ENCODE results near the gene ABCC4.

ABCC4 gene

DNA sequence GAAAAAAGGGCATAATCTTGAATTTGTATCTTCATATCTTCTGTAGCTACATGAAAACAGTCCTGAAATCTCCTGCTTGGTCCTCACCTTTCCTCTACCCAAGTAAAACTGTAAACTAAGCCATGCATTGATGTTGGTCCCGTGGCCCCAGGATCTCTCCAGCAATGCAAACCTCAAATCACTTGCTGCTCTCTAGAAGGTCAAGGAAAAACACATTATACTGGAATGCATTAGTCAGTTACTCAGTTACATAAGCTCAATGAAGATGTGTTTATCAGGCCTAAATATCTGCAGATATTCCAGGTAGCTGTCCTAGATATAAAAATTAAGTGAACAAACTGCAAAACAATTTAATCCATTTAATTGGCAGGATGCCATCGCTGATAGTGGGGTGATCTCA is 261.8 kb downstream of the ABCC4 start:
- H3K9me3 ChIP-seq (ENCODE audit: control insufficient read depth, insufficient read depth, low read depth, low read length): no peaks in the 10 kb centered on the region
- no peak overlapping the region for H3K27ac ChIP-seq (ENCODE audit: low read depth, low read length)
- H3K4me1 ChIP-seq (ENCODE audit: control insufficient read depth, insufficient read depth, low read length): peaks cover 5% of the 10 kb centered on the region; the same call in 1 of the 2 replicates
- H3K9ac ChIP-seq (ENCODE audit: low read length): no peak overlapping the region
- H3K27me3 ChIP-seq (ENCODE audit: control insufficient read depth, insufficient read depth, low read length): no peaks in the 10 kb centered on the region
- no peak overlapping the region for H3K4me3 ChIP-seq (ENCODE audit: low read depth, low read length)
- H3K36me3 ChIP-seq (ENCODE audit: control insufficient read depth, insufficient read depth, low read length): no peaks in the 10 kb centered on the region

DNA sequence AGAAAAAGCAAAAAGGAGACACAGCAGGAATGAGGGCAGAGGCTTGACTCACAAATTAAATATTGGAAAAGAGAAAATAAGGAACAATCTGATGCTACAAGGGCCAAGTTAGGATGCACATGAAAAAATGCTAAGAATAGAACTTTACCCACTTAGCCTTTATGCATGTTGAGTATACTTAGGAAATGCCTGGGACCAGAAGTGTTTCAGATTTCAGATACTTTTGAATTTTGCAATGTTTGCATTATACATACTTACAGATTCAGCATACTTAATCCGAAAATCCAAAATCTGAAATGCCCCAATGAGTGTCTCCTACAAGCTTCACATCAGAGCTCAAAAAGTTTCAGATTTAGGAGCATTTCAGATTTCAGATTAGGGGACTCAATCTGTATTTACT is 262.3 kb downstream of the ABCC4 start:
- Histone ChIP-seq H3K36me3 (ENCODE audit: control insufficient read depth, insufficient read depth, low read length) (no peaks in the 10 kb centered on the region), H3K27me3 (ENCODE audit: control insufficient read depth, insufficient read depth, low read length) (no peaks in the 10 kb centered on the region), H3K4me1 (ENCODE audit: control insufficient read depth, insufficient read depth, low read length) (peaks cover 5% of the 10 kb centered on the region; the same call in 1 of the 2 replicates), H3K4me3 (ENCODE audit: low read depth, low read length) (no peak overlapping the region), H3K9ac (ENCODE audit: low read length) (no peak overlapping the region), H3K27ac (ENCODE audit: low read depth, low read length) (no peak overlapping the region), H3K9me3 (ENCODE audit: control insufficient read depth, insufficient read depth, low read depth, low read length) (no peaks in the 10 kb centered on the region)

DNA sequence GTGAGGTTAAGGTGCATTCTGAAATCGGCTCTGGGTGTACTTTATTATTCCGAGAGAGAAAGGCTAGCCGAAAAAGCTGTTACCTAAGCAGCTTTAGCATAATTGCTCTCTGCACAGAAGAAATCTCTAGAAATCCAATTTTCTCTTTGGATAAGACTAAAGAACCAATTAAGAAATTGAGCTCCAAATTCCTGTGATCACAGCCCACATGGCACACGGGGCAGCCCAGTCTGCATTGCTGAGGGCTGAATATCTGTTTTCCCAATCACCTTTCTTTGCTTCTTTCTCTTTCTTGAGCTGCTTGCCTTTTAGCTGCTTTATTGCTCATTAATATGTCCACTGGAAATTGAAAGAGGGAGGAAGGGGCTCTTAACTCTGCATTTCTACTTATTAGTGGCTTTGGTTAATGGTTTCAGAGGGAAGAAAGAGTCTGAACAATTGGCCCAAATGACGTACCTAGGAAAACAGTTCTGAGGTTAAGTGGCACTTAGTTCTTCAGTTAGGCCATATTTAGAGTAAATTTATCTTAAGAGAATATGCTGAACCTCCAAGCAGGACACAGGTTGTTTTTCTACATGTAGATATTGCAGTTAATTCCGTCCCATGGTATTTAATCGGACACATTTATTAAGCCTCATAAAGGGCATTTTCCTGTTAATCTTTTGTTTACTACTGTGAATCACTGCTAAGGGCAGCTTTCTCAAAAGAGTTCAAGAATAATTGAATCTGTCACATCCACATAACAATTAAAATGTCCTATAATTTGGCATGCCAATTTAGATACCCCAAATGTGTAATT is 265.7 kb downstream of the ABCC4 start:
- no peaks in the 10 kb centered on the region for H3K36me3 ChIP-seq (ENCODE audit: control insufficient read depth, insufficient read depth, low read length)
- H3K9ac ChIP-seq (ENCODE audit: low read length): no peak overlapping the region
- H3K9me3 ChIP-seq (ENCODE audit: control insufficient read depth, insufficient read depth, low read depth, low read length): no peaks in the 10 kb centered on the region
- H3K4me1 ChIP-seq (ENCODE audit: control insufficient read depth, insufficient read depth, low read length): peaks cover 5% of the 10 kb centered on the region; the same call in 1 of the 2 replicates
- H3K27me3 ChIP-seq (ENCODE audit: control insufficient read depth, insufficient read depth, low read length): no peaks in the 10 kb centered on the region
- H3K4me3 ChIP-seq (ENCODE audit: low read depth, low read length): no peak overlapping the region
- H3K27ac ChIP-seq (ENCODE audit: low read depth, low read length): no peak overlapping the region

GRCh38 chr13:95033890-95034289 is 267.4 kb downstream of the ABCC4 start:
- peaks cover 5% of the 10 kb centered on the region; the same call in 1 of the 2 replicates for H3K4me1 ChIP-seq (ENCODE audit: control insufficient read depth, insufficient read depth, low read length)
- H3K4me3 ChIP-seq (ENCODE audit: low read depth, low read length): no peak overlapping the region
- H3K9me3 ChIP-seq (ENCODE audit: control insufficient read depth, insufficient read depth, low read depth, low read length): no peaks in the 10 kb centered on the region
- H3K27ac ChIP-seq (ENCODE audit: low read depth, low read length): no peak overlapping the region
- no peak overlapping the region for H3K9ac ChIP-seq (ENCODE audit: low read length)
- H3K36me3 ChIP-seq (ENCODE audit: control insufficient read depth, insufficient read depth, low read length): no peaks in the 10 kb centered on the region
- H3K27me3 ChIP-seq (ENCODE audit: control insufficient read depth, insufficient read depth, low read length): no peaks in the 10 kb centered on the region

DNA sequence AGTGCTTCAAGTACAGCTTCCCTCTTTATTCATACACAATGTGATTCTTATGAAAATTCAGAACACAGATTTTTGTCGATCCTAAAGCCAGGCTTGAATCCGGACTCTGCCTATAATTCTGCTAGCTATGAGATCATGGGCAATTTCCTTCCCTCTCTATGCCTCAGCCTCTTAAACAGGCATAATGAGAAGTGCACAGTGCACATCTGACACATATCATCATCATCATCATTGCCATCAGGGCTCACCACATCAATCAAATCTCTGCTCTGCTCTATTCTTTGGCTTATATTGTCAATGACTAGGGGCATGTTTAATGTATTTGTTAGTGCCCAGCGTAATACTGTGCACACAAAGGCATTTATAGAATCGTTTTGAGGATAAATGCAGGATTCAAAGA is 269.1 kb downstream of the ABCC4 start:
- H3K9me3 ChIP-seq (ENCODE audit: control insufficient read depth, insufficient read depth, low read depth, low read length): no peaks in the 10 kb centered on the region
- H3K27me3 ChIP-seq (ENCODE audit: control insufficient read depth, insufficient read depth, low read length): no peaks in the 10 kb centered on the region
- no peaks in the 10 kb centered on the region for H3K36me3 ChIP-seq (ENCODE audit: control insufficient read depth, insufficient read depth, low read length)
- H3K27ac ChIP-seq (ENCODE audit: low read depth, low read length): no peak overlapping the region
- no peak overlapping the region for H3K9ac ChIP-seq (ENCODE audit: low read length)
- peaks cover 5% of the 10 kb centered on the region; the same call in 1 of the 2 replicates for H3K4me1 ChIP-seq (ENCODE audit: control insufficient read depth, insufficient read depth, low read length)
- no peak overlapping the region for H3K4me3 ChIP-seq (ENCODE audit: low read depth, low read length)

GRCh38 chr13:95030821-95031343 is 270.4 kb downstream of the ABCC4 start:
- Histone ChIP-seq H3K4me3 (ENCODE audit: low read depth, low read length) (no peak overlapping the region), H3K4me1 (ENCODE audit: control insufficient read depth, insufficient read depth, low read length) (peaks cover 5% of the 10 kb centered on the region; the same call in 1 of the 2 replicates), H3K36me3 (ENCODE audit: control insufficient read depth, insufficient read depth, low read length) (no peaks in the 10 kb centered on the region), H3K27ac (ENCODE audit: low read depth, low read length) (no peak overlapping the region), H3K9me3 (ENCODE audit: control insufficient read depth, insufficient read depth, low read depth, low read length) (no peaks in the 10 kb centered on the region), H3K9ac (ENCODE audit: low read length) (no peak overlapping the region), H3K27me3 (ENCODE audit: control insufficient read depth, insufficient read depth, low read length) (no peaks in the 10 kb centered on the region)

GRCh38 chr13:95027638-95028037 is 273.6 kb downstream of the ABCC4 start:
- Histone ChIP-seq H3K4me1 (ENCODE audit: control insufficient read depth, insufficient read depth, low read length) (no peaks in the 10 kb centered on the region), H3K36me3 (ENCODE audit: control insufficient read depth, insufficient read depth, low read length) (no peaks in the 10 kb centered on the region), H3K4me3 (ENCODE audit: low read depth, low read length) (no peak overlapping the region), H3K27me3 (ENCODE audit: control insufficient read depth, insufficient read depth, low read length) (no peaks in the 10 kb centered on the region), H3K27ac (ENCODE audit: low read depth, low read length) (no peak overlapping the region), H3K9me3 (ENCODE audit: control insufficient read depth, insufficient read depth, low read depth, low read length) (no peaks in the 10 kb centered on the region), H3K9ac (ENCODE audit: low read length) (no peak overlapping the region)

GRCh38 chr13:95025116-95025515 is 276.1 kb downstream of the ABCC4 start:
- H3K9me3 ChIP-seq (ENCODE audit: control insufficient read depth, insufficient read depth, low read depth, low read length): no peaks in the 10 kb centered on the region
- H3K27me3 ChIP-seq (ENCODE audit: control insufficient read depth, insufficient read depth, low read length): no peaks in the 10 kb centered on the region
- no peak overlapping the region for H3K9ac ChIP-seq (ENCODE audit: low read length)
- no peaks in the 10 kb centered on the region for H3K4me1 ChIP-seq (ENCODE audit: control insufficient read depth, insufficient read depth, low read length)
- H3K36me3 ChIP-seq (ENCODE audit: control insufficient read depth, insufficient read depth, low read length): no peaks in the 10 kb centered on the region
- no peak overlapping the region for H3K27ac ChIP-seq (ENCODE audit: low read depth, low read length)
- H3K4me3 ChIP-seq (ENCODE audit: low read depth, low read length): no peak overlapping the region

DNA sequence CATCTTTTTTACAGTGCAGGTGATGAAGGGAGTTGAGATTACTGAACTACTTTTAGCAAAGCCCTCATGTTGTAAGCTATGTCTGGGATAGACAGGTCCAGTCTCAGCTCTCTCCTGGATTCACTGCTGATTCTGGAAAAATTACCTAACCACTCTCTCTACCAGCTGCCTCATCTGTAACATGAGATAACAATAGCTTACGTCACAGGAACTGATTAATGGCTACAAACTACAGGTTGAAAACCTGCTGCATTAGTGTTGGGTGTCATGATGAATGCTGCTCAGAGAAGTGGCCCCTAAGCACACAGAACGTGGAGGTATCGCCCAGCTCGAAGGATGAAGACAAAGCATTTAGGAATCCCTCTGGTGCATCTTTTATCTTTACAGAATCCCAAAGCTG is 277.8 kb downstream of the ABCC4 start:
- H3K27ac ChIP-seq (ENCODE audit: low read depth, low read length): no peak overlapping the region
- no peaks in the 10 kb centered on the region for H3K27me3 ChIP-seq (ENCODE audit: control insufficient read depth, insufficient read depth, low read length)

GRCh38 chr13:95020298-95020987 is 280.8 kb downstream of the ABCC4 start:
- Histone ChIP-seq H3K4me1 (ENCODE audit: control insufficient read depth, insufficient read depth, low read length) (no peaks in the 10 kb centered on the region), H3K27me3 (ENCODE audit: control insufficient read depth, insufficient read depth, low read length) (no peaks in the 10 kb centered on the region), H3K9me3 (ENCODE audit: control insufficient read depth, insufficient read depth, low read depth, low read length) (no peaks in the 10 kb centered on the region), H3K4me3 (ENCODE audit: low read depth, low read length) (no peak overlapping the region), H3K9ac (ENCODE audit: low read length) (no peak overlapping the region), H3K36me3 (ENCODE audit: control insufficient read depth, insufficient read depth, low read length) (no peaks in the 10 kb centered on the region), H3K27ac (ENCODE audit: low read depth, low read length) (no peak overlapping the region)

More for the DNA sequence above, 277.8 kb downstream of the ABCC4 start:
- H3K36me3 ChIP-seq (ENCODE audit: control insufficient read depth, insufficient read depth, low read length): no peaks in the 10 kb centered on the region
- H3K4me1 ChIP-seq (ENCODE audit: control insufficient read depth, insufficient read depth, low read length): no peaks in the 10 kb centered on the region
- no peak overlapping the region for H3K4me3 ChIP-seq (ENCODE audit: low read depth, low read length)
- no peaks in the 10 kb centered on the region for H3K9me3 ChIP-seq (ENCODE audit: control insufficient read depth, insufficient read depth, low read depth, low read length)
- no peak overlapping the region for H3K9ac ChIP-seq (ENCODE audit: low read length)

GRCh38 chr13:95019886-95020285 is 281.4 kb downstream of the ABCC4 start:
- Histone ChIP-seq H3K36me3 (ENCODE audit: control insufficient read depth, insufficient read depth, low read length) (no peaks in the 10 kb centered on the region), H3K4me3 (ENCODE audit: low read depth, low read length) (no peak overlapping the region), H3K9ac (ENCODE audit: low read length) (no peak overlapping the region), H3K27me3 (ENCODE audit: control insufficient read depth, insufficient read depth, low read length) (no peaks in the 10 kb centered on the region), H3K27ac (ENCODE audit: low read depth, low read length) (no peak overlapping the region), H3K9me3 (ENCODE audit: control insufficient read depth, insufficient read depth, low read depth, low read length) (no peaks in the 10 kb centered on the region), H3K4me1 (ENCODE audit: control insufficient read depth, insufficient read depth, low read length) (no peaks in the 10 kb centered on the region)
